HL-60/S4 treated with retinoic acid at 250 ng/mL for 4 days and 3 days (cell line): ENCODE results near the gene HSPBP1.
"Not testable (repeated sequence)": the region's sequence is repeated elsewhere in the genome, so short reads cannot be mapped to it uniquely, and the experiment has no call there.

Experiments
- in situ Hi-C: fragments of 300-500 bp; cut with MboI; formaldehyde crosslinking; loops from 2 replicates; pipeline ENCODE4 v1.7.0; 2022; ENCODE audit warnings: low sequenced_read_pairs

HSPBP1 gene, protein sequence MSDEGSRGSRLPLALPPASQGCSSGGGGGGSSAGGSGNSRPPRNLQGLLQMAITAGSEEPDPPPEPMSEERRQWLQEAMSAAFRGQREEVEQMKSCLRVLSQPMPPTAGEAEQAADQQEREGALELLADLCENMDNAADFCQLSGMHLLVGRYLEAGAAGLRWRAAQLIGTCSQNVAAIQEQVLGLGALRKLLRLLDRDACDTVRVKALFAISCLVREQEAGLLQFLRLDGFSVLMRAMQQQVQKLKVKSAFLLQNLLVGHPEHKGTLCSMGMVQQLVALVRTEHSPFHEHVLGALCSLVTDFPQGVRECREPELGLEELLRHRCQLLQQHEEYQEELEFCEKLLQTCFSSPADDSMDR

DNA sequence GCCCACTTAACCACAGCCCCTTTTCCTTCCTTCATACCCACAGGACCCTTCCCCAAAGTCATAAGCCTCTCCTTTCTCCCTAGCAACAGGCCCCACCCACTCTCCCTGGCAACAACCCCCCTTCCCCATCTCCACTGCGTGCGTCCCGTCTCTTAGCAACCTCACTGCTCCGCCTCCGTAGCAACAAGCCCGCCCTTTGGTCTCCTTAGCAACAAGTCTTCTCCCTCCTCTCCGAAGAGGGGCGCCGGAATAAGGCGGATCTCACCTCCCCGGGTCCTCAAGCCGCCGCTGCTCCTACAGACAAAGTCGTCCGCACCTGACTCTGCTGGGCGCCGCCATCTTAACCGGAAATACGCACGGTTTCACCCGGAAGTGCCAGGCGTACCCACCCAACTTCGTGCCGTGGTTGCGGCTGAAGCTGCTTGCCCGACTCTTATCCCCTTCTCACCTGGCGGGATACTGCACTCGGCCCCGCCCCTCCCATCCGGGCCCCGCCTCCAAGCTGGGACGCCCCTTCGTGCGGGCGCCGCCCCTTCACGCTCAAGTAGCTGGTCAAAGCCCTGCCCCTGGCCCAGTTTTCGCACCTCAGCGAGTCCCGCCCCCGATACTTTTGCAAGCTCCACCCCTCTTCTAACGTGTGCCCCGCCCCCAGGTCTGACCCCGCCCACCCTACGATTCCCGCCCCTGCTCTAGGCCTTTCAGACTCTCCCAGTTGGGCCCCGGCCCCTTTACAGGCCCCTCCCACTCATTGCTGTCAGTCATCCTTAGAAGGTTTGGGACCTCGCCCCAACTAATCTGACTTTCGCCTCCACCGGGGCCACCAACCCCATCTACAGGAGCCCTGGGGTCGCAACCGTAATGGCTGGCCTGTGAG lies at the start of gene HSPBP1:
Gene HSPBP1, minus strand, starts transcription at position 341 of the 874 bp plus-strand sequence. CDS start 502 bp downstream, outside the sequence.
- in situ Hi-C loops: no loop called here

- in situ Hi-C loops: not testable (repeated sequence)
Observed at GRCh38 chr19:55328774-55329318, 48.9 kb upstream of the HSPBP1 start.

GRCh38 chr19:55325172-55325571 lies 45.3 kb upstream of the HSPBP1 start, which contains the start of gene TMEM150B:
Gene TMEM150B, minus strand, starts transcription at chr19:55325341. Its CDS starts 4,305 bp downstream, at chr19:55321036.
- in situ Hi-C loops: no loop called here

GRCh38 chr19:55324662-55325061 lies 44.8 kb upstream of the HSPBP1 start:
- in situ Hi-C loops: no loop called here

DNA sequence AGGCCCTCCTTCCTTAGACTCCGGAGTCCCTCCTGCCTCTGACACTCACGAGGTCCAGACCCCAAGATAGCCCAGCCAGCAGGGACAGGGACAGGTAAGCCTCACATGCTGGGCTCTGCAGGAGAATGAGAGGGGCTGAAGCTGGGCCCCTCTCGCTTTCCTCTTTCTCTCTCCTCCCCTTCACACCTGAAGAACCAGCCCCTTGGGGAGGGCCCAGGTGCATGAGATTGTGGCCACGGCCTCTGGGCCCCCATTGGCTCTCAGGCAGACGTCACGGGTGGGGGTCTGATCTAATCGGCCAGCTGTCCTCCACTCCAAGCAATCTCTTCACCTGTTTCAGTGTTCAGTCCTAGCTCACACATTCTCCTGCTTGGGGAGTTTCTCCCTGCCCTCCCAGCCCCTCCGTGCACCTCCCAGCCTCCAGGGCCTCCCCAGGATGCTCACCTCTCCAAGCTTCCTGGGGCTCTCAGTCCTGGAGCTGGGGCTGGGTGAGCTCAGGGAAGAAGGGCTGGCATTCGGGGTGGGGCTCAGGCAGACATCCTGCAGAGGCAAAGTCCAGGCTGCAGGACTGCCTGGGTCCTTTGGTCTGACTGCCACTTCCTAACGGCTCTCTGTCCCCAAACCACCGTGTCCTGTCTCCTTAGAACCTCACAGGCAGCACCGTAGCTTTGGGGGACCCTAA lies 42.4 kb upstream of the HSPBP1 start:
- in situ Hi-C loops: no loop called here

DNA sequence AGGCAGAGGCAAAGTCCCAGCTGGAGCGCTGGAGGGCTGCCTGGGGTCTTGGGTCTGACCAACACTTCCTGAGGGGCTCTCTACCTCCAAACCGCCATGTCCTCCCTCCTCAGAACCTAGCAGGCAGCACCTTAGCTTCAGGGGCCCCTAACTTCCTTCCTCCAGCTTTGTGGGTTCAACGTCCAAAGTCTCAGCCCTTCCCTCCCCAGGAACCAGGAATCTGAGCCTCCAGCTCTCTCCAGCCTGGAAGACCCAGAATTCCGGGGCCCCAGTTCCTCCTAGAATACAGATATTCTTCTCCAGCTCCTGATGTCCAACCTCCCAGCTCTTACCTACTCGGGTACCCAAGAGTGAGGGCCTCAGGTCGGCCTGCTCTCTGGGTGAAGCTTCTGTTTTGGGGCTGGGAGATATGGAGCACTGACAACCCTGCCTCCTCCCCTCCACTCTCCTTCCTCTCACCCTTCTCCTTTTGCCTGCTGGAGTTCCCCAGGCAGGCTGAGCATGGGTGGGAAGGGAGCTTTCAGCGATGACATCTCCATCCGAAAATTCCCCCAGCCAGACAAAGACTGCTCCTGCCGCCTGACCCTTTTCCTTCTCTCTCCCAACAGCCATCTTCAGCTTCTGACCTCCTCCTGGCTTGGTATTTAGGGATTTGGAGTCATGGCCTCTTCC lies 41.7 kb upstream of the HSPBP1 start:
- in situ Hi-C loops: no loop called here

- in situ Hi-C loops: no loop called here
Observed at GRCh38 chr19:55320844-55321419, 41.0 kb upstream of the HSPBP1 start.

GRCh38 chr19:55319785-55320184 lies 39.9 kb upstream of the HSPBP1 start:
- in situ Hi-C loops: no loop called here

DNA sequence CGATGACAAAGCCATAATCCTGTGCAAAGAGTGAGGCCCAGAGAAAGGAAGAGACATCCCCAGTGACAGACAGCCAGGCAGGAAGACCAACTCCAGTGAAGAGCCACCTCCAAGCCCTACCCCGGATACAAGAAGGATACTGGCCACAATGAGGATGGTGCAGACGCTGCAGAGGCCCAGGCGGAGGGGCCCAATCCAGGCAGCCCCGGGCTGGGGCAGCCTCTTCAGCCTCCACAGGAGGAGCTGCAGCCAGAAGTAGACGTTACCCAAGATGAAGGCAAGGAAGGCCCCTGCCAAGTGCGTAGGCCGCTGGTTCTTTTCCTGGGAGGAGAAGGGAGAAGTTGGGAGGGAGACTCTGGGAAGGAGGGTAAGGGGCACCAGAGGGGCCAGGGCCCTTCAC lies 36.7 kb upstream of the HSPBP1 start:
- in situ Hi-C loops: no loop called here

- in situ Hi-C loops: no loop called here
Observed at GRCh38 chr19:55315956-55316525, 36.1 kb upstream of the HSPBP1 start.

- in situ Hi-C loops: no loop called here
Observed at GRCh38 chr19:55314396-55314795, 34.5 kb upstream of the HSPBP1 start.

DNA sequence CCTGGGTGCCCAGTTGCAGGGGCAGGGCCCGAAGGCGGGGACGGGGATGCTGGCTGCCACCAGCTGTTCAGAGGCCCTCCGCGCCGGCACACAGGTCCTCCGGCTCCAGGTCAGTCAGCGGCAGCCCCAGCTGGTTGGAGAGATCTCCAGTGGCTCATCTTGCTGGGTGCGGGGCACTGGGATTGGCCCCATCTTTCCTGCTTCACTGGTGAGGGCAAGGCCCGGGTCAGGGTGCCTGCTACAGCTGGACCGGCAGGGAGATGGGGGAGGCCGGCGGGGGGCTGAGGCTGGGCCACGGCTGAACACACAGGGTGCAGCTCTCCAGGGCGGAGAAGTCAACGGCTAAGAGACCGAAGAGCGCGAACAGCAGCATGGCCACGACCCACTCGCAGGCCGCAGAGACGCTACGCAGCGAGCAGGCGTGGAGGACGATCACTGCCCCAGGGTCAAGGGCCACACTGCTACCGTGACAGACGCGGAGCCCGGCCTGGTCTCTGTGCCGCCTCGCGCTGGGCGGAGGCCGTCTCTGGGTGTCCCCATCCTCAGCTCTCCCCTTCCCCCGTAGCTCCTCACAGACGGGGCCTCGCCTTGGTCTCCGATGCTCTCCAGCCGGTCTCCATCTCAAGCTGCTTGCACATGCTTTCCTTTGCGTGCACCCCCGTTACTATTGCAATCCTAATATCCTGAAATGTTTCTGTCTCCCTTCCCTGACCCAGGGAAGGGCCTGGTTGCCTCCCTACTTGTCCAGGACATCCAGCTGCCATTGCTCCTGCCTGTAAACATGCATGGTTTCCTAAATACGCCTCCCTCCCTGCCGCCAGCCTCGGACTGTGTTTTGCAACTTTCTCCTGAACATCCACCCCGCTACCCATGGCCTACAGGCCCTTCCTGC lies 33.0 kb upstream of the HSPBP1 start:
- in situ Hi-C loops: no loop called here

GRCh38 chr19:55311797-55312196 lies 31.9 kb upstream of the HSPBP1 start:
- in situ Hi-C loops: no loop called here

- in situ Hi-C loops: no loop called here
Observed at GRCh38 chr19:55311397-55311796, 31.5 kb upstream of the HSPBP1 start.

DNA sequence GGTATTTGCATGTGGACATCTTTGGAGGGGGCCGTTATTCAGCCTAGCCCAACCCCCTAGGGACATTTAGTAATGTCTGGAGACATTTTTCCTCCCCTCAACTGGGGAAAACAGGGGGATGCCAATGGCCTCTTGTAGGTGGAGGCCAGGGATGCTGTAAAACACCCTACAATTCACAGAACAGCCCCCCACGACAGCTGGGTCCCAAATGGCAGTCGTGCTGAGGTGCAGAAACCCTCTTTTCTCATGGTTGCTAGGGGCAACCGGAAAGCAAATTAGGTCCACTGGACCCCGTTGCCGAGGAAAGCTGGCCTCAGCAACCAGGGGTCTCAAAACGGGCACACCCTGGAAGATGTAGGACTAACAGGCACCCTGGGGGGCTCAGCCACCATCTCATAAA lies 30.6 kb upstream of the HSPBP1 start:
- in situ Hi-C loops: no loop called here

- in situ Hi-C loops: no loop called here
Observed at GRCh38 chr19:55309448-55309847, 29.5 kb upstream of the HSPBP1 start.

- in situ Hi-C loops: no loop called here
Observed at GRCh38 chr19:55308281-55308680, 28.4 kb upstream of the HSPBP1 start.

DNA sequence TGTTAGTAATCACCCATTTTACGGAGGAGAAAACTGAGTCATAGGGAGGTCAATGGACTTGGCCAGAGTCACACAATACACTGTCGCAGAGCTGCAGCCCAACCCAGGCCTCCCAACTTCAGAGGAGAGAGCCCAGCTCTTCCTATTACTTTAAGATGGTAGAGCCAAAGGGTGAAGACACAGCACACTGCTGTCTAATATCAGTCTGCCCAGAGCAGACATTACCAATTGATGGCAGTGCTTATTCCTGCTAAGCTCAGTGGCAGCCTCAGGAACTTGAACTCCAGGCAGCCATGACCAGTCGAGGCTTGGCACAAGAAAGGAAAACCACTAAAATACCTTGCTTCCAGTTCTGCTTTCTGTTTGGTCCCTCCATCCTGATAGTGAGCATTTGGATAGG lies 26.8 kb upstream of the HSPBP1 start:
- in situ Hi-C loops: no loop called here
